ENCODE data around the gene LRRTM1.

The LRRTM1 gene

DNA sequence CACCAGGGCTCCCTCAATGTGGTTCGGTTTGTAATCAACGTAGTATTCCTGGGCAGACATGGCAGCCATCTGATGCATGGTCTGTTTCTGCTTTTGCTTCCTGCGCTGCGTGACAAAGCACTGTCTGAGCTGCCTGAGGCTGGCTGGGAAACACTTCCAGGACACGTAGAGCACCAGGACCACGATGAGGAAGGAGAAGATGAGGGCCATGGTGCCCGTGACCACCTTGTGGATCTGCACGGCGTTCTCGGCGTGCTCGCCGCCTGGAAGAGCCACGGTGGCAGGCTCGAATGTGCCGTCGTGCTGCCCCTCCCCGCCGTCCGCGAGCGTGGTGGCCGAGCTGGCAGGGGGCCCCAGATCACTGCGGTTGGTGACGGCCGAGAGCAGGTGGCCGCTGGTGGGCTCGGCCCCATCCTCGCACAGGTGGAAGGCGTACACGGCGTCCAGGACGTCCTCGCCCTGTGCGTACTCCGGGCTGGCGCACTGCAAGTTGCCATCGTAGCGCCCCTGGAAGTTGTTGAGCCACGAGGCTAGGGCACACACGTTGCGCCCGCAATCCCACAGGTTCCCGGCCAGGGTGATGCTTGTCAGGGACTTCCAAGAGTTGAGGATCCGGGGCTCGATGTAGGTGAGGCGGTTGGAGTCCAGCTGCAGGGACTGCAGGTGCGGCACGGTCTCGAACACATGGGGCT lies 2.1 kb downstream of the LRRTM1 start:
- peak; percentile 73 for DNase-seq

DNA sequence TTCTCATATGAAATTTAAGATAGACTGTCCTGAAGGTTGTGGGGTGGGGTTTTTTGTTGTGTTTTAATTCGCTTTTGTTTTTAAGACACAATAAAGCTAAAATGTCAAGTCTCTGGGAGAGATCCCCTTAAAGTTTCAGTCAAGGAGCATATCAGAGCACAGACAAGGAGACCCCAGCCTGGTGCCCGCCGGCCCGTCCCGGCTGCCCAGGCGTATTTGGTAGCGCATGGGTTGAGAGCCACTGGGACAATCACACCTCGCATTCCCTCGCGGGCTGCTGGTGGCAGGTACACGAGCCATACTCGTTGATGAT lies 2.6 kb downstream of the LRRTM1 start:
- no peak for DNase-seq

DNA sequence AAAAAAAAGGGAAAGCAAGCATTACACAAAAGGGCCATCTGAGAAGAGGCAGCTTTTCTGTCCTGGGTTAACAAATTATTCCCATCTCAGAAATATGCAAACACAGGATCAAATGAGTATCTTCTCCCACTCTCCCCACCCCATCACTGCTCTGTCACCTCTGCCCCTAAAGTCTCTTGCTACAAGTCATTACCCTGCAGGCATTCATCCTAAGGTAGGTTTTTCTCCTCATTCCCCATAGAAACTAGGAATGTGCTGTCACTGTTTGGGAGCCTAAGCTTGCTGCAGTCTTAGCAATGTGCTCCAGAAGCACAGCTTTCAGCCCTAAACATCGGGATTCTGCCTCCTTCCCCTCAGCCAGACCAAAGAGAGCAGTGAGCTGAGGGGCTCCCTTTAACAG lies 3.6 kb downstream of the LRRTM1 start:
- peak; percentile 36 for DNase-seq

DNA sequence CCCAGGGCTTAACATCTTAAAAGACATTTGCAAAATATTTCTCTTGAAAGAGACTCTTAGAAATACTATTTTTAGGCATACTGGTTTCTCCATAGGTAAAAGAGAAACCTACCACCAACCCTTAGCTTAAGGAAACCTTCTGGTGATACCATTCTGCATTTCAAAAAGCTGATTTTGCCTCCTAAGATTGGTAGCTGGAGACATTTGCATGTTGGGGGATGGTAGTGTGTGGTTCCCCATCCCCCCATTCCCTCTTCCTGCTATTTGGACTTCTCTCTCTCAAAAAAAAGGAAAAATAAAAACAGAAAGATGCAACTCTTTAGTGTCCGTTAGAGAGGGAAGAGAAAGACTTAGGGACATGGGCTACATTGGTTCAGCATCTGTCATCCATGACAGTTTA lies 4.2 kb downstream of the LRRTM1 start:
- no peak for DNase-seq

DNA sequence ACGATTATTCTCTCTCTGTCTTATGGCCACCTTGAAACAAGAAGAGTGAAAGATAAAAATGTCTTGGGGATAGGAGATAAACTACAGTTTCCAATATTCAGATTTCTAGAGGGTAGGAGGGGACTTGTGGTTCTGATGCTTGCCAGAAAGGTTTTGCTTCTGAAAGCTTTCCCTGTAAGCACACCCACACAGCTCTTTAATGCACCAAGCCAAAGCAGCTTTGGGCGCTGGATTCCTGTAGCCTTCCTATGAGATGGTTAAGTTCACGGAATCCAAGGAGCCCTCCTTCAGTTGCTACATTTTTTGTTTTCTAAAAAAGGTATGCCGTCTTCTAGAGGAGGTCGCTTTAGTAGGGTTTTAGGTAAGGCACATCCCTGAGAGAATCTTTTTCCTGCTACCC lies 4.9 kb downstream of the LRRTM1 start:
- no peak for DNase-seq

DNA sequence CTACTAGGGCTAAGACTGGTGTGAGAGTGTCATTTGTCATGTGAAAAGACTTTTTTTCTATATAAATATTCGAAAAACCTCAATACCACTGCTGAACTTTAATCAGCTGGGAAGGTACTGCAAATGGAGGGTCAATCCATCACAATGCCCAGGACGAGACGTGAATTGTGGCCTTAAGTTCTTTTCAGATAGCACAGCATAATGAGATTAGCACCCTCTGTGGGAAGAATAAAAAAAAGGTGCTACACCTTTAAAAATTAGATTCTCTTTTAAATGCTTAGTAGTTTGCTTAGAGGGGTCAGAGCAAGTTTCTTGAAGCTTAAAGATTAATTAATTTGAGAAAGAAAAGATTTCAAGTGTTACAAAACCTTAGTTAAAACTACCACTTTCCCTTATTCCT lies 5.6 kb downstream of the LRRTM1 start:
- DNase-seq = no peak

DNA sequence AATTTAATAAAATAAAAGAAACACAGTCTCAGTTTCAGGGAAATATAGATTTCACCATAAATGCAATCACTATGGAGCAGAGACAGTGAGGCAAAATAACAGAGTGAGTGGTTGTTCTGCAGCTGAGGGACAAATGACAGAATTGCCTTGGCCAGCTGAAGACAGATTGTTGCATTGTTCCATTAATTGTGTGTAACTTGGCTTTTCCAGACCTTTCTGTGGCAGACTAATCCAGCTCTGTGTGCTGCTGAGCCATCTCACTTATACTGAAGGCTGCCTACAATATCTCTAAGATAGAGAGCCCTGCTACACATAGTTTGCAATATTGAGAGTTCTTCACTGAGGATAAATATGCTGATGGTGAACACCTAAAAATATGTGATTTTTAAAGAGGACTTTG lies 11.5 kb downstream of the LRRTM1 start:
- no peak for DNase-seq

DNA sequence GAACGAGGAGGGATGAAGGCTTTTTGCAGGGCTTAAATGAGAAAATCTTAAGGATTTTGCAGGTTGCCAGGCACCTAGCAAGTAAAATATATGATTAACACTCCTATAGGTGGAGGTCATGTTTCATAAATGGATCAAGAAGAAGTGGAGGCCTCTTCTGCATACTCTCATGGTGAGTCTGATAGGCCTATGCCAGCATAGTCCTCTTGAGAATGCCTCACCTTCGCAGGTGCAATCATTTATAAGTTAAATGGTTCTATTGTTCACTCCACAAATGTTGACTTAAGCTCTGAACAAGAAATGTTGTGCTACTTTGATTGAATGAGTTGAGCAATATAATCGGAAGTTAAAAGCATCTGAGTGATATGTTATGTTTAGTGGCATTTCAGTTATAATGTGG lies 12.1 kb downstream of the LRRTM1 start:
- DNase-seq = no peak

DNA sequence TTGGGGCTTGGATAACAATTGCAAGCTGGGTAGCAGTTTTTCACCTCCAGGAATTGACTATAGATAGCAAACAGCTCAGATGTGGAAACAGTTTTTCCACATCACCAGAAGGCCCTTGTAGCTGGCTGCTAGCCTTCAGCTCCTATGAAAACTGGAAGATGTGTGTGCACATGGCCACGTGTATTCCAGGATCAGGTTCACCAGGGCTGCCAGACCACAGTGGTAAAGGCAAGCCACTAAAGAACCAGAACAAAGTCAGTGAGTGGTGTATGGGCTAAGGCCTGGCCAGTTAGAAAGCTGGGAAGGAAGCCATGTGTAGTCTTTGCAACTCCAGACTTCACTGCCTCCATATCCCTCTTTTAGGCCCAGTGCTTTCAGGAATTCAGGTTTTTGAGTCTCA lies 12.9 kb downstream of the LRRTM1 start:
- no peak for DNase-seq

DNA sequence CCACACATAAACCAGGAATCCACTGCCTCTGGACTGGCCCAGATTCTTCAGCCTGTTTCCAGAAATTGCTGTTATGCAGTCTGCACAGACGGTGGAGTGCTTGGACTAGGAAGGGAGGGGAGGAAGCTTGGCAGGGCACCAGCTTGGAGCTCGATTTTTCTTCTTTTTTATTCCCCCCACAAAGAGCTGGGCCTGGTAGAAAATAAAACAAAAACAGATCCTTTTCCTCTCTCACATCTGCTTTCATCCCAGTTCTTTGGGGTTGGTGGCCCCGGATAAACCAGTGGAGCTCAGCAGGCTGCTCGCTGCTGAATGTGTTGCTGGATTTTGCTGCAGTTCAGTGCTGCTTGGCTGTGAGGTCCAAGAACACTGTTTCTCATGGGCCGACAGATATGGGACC lies 16.0 kb downstream of the LRRTM1 start:
- peak; percentile 41 for DNase-seq

DNA sequence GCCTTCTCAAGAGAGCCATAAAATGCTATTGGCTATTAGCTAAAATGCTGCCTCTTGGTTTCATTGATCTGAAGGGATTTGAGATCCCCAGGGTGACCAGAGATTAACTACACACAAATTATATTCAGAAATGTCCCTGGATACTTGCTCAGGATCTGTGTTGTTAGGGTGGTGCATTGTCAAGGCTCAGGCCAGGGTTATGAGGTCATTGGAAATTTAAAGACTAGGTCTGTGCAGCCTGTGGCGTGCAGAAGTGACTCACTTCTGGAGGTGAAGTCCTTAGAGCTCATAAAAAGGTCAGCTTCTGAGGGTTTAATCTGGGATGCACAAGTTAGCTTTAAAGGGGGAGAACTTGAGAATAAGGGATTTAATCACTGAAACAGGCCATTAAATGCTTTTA lies 23.5 kb downstream of the LRRTM1 start:
- no peak for DNase-seq

DNA sequence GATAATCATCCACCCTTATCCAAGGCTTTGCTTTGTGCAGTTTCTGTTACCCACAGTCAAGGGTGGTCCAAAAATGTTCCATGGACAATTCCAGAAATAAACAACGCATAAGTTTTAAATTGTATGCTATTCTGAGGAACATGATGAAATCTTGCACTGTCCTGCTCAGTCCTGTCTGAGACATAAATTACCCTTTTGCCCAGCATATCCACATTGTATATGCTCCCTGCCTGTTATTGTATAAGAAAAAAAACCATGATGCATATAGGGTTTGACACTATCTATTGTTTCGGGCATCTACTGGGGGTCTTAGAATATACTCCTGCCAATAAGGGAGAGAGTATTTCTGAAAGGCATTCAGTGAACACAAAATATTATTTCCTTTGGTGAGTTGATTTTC lies 24.0 kb downstream of the LRRTM1 start:
- no peak for DNase-seq

DNA sequence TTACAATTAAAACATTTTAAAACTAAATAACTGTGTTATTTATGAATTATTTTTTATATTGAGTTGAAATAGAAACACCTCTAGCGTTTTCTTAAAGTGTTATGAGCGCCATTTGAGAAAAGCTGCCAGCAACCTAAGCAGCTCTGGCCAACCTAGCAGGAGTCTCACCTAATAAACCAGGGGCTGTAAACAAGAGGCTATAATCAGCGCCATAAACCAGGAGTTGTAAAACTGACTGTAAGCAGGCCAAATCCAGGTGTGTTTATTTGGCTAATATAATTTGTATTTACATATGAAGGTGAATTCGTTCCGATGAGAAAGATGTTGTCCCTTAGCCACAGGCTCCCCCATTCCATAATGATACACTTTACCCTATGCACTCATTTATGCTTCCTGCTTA lies 34.7 kb downstream of the LRRTM1 start:
- no peak for DNase-seq

DNA sequence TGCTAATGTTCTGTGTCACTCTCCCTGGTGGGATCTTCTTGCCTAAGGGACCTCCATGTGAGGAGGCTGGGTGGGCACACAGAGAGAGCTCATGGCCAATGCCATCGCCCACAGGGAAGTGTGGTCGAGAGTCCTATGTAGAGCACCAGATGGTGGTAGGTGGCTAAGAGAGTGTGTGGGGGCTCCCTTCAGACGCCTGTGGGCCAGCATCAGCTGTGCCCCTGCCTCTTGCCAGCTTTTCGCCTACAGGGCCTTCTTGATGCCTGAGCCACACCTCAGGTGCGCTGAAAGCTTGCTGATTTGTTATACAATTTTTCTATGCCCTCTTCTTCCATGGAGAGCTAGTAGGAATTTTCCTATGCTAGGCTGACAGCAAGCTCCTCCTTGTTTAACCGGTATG lies 38.3 kb downstream of the LRRTM1 start:
- DNase-seq = no peak

DNA sequence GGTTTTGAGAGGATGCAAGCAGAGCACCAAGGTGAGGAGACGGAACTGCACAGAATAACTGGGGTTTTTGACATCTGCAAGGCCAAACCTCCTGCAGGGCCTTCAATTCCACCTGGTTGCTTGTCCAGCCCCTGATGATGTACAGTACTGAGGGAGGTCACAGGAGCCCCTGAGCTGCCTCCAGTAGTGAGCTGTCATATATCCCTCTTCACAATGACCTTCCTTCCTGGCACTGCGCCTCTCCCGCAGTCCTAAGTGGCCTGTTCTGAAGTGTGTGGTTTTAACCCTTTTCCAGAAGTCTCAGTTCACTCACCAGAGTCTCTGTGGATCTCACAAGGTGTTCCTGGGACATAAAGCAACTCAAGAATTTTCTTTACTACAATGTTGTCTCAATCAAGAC lies 45.3 kb downstream of the LRRTM1 start:
- DNase-seq = no peak

DNA sequence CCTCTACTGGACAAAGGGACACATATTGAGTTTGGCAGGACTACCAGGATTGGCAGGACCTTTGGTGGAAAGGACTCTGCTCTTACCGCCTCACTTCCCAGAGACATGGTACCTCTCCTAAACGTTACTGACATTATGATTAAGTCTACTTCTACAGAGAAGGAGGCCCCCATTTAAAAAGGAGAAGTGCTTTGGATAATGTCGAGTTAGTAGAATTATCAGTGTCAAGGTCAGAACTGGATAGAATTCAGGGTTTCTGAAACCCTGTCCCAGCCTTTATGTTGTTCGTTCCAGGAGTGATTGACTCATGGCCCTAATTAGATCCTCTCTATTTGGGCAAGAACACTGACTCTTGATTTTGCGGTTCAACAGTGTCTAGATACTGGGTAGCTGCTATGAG lies 45.8 kb downstream of the LRRTM1 start:
- no peak for DNase-seq

DNA sequence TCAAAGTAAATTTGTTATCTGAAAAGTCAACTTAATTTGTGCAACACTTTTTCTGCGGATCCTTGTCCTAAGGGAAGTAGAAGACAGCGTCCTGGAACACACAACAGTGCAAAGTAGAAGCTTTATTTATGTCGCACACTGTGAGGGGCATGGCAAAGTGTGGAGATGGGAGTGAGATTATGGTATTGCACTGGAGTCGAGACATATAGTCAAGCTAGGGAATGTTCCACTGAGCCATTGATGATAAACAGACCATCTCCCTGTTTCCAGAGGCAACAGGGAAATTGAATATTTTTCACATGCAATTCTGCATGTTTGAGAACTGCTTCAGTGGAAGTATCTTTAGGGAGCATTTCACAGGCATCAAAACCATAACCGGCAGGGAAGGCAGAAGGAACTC lies 46.2 kb downstream of the LRRTM1 start:
- no peak for DNase-seq

DNA sequence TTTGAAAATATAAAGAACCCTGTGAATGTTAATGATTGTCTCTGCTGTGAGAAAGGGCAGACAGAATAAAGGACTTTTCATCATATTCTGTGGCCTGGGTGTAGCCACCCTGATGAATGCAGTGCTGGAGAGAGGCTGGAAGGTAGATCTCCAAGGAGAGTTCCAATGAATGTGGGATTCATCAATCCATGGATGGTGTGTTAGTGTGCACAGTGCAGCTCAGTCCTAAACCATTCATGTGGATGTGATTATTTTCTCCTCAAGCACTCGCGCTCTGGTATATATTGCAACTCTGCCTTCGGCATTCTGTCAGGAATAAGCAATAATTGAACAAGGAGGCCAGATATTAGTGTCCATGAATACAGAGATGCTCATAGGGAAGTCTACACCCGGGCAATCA lies 47.1 kb downstream of the LRRTM1 start:
- no peak for DNase-seq

DNA sequence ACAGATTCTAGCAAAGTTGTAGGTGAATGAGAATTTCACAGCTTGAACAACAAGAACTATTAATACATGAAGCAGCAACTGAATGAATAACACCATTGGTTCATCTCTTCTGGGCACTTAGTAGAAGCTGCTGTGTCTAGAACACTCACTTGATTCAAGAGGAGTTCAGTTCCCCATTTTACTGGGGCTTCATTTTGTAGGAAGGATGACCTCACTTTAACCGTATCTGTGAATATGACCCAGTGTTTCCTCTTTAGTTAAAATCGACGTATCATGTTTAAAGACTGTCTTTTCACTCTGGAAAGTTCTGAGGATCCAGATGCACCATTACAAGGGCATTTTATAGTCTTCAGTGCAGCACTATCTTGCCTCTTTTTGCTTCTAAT lies 47.8 kb downstream of the LRRTM1 start:
- DNase-seq = no peak

DNA sequence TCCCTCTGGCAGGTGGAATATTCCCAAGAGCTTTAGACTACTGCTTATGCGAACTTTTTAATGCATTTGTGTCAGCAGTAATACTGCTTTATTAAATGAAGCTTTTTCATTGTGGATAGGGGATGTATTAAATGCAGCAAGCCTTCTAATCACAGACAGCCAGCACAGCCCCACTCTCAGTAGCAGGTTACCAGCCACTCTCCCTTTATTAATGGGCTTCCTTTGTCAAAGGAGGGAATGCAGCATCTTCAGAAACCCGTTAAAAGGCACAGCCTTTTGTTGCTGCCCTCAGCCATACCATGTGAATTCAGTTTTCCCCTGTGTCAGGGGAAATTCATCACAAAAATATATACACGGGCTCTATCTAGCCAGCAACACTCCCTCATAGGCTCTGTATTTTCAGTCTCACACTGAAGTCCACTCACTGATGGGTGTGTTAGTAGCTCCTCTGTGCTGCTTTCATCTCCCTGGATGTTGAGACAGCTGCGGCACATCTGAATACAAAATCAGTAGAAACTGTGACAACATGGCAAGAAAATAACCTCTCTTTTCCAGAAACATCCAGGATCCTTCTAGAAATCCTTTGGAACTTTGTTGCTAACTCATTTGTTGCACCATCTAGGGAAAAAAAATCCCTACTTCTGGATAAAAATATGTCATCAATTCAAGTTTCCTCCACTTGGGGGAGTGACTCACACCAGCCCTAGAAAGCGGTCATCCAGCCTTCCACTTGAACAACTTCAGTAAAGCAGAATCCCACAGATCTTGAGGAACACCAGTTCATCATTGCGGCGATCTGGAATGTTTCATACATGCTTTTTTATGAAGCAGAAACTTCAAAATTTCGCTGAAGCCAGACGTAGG lies 48.4 kb downstream of the LRRTM1 start:
- DNase-seq = peak; percentile 44

DNA sequence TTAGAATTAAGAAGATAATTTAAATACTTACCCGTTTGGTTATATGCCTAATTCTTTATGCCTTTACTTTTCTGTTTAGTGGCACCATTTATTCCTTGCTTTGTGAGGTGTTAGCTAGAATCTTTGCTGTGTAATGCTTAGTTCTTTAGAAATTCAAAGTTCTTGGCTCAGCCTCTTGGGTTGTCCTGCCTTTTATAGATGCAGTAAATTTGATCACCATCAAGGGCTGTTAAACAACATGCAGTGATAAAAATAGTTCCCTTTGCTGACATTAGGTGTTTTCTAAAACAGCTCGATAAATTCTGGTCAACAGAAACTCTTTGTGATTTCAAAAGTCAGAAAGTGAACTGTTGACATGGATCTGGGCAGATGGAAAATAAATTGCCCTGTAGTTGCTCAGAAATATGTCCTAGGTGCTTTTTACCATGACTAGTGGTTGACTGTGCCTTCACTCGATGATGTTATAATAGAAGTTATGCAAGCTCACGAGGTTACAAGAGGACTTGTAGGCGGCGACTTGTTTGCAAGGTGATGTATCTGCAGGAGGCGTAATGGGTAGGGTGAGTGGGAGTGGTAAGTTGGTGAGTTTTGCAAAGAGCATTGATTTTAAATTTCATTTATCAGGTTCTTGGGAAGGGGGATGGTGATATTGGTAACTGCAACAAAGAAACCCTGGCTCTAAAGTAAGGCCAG lies 52.1 kb downstream of the LRRTM1 start:
- DNase-seq = no peak

Data from retina (tissue), 1 donor.